ENCODE measurements around the gene CRACR2A. TPM values are rescaled to one million over a fixed set of nuclear protein-coding genes. Genes with fewer than 3 reads are reported as not detected.

CRACR2A gene
- polyA plus RNA-seq, 1 donor from 2014 or later, result 2.1 TPM

DNA sequence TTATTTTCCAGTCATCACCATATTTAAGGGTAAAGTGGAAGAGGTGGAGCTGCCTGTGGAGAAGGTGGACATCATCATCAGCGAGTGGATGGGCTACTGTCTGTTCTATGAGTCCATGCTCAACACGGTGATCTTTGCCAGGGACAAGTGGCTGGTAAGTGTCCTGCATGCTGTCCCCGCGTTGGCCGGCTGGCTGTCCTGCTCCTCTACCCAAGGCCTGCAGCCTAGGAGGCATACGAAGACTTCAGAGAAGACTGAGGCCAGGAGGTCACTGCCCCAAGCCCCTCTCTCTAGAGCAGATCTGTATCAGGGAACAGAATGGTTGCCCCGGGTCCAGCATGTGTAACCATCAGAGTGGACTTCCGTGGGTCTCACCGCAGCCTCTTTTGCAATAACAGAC is 184.2 kb downstream of the CRACR2A start:
- TF ChIP-seq EP300 (conservative IDR thresholded peaks at IDR 0.05; ENCODE audit: poor library complexity, severe bottlenecking) (no peak), POLR2AphosphoS5 (IDR thresholded peaks at IDR 0.05) (no peak), EZH2 (IDR thresholded peaks at IDR 0.05; ENCODE audit: borderline replicate concordance, insufficient read depth, low read length, poor library complexity, severe bottlenecking) (no peak), TAF1 (IDR thresholded peaks at IDR 0.05; ENCODE audit: low read depth) (no peak), RAD21 (conservative IDR thresholded peaks at IDR 0.05) (no peak), SMC3 (conservative IDR thresholded peaks at IDR 0.05; ENCODE audit: poor library complexity) (no peak), MXI1 (conservative IDR thresholded peaks at IDR 0.05; ENCODE audit: poor library complexity, severe bottlenecking) (no peak)
- TF ChIP-seq, protein P1, sequence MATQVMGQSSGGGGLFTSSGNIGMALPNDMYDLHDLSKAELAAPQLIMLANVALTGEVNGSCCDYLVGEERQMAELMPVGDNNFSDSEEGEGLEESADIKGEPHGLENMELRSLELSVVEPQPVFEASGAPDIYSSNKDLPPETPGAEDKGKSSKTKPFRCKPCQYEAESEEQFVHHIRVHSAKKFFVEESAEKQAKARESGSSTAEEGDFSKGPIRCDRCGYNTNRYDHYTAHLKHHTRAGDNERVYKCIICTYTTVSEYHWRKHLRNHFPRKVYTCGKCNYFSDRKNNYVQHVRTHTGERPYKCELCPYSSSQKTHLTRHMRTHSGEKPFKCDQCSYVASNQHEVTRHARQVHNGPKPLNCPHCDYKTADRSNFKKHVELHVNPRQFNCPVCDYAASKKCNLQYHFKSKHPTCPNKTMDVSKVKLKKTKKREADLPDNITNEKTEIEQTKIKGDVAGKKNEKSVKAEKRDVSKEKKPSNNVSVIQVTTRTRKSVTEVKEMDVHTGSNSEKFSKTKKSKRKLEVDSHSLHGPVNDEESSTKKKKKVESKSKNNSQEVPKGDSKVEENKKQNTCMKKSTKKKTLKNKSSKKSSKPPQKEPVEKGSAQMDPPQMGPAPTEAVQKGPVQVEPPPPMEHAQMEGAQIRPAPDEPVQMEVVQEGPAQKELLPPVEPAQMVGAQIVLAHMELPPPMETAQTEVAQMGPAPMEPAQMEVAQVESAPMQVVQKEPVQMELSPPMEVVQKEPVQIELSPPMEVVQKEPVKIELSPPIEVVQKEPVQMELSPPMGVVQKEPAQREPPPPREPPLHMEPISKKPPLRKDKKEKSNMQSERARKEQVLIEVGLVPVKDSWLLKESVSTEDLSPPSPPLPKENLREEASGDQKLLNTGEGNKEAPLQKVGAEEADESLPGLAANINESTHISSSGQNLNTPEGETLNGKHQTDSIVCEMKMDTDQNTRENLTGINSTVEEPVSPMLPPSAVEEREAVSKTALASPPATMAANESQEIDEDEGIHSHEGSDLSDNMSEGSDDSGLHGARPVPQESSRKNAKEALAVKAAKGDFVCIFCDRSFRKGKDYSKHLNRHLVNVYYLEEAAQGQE (IDR thresholded peaks at IDR 0.05; ENCODE audit: borderline replicate concordance), result no peak
- TF ChIP-seq, protein P2, sequence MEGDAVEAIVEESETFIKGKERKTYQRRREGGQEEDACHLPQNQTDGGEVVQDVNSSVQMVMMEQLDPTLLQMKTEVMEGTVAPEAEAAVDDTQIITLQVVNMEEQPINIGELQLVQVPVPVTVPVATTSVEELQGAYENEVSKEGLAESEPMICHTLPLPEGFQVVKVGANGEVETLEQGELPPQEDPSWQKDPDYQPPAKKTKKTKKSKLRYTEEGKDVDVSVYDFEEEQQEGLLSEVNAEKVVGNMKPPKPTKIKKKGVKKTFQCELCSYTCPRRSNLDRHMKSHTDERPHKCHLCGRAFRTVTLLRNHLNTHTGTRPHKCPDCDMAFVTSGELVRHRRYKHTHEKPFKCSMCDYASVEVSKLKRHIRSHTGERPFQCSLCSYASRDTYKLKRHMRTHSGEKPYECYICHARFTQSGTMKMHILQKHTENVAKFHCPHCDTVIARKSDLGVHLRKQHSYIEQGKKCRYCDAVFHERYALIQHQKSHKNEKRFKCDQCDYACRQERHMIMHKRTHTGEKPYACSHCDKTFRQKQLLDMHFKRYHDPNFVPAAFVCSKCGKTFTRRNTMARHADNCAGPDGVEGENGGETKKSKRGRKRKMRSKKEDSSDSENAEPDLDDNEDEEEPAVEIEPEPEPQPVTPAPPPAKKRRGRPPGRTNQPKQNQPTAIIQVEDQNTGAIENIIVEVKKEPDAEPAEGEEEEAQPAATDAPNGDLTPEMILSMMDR (IDR thresholded peaks at IDR 0.05; ENCODE audit: poor library complexity, severe bottlenecking), result no peak
- no peak overlapping the region for H2AFZ ChIP-seq (ENCODE audit: low read depth, low read length)
- no peak overlapping the region for H3K9ac ChIP-seq (ENCODE audit: low read length)
- H3K9me3 ChIP-seq (ENCODE audit: low read length), result no peaks in the 10 kb centered on the region
- no peaks in the 10 kb centered on the region for H3K36me3 ChIP-seq (ENCODE audit: insufficient read depth, low read length)
- H3K9me2 ChIP-seq (ENCODE audit: insufficient read depth, low read length), result no peaks in the 10 kb centered on the region
- no peak overlapping the region for H3K4me2 ChIP-seq (ENCODE audit: low read length)
- no peaks in the 10 kb centered on the region for H3K79me2 ChIP-seq (replicated peaks; ENCODE audit: insufficient read depth, low read length)
- H4K20me1 ChIP-seq (ENCODE audit: insufficient read depth), result no peaks in the 10 kb centered on the region
- H3K27me3 ChIP-seq (ENCODE audit: insufficient read depth, low read depth, low read length), result no peaks in the 10 kb centered on the region
- no peak overlapping the region for H3K4me3 ChIP-seq (ENCODE audit: low read length)
- H3K27ac ChIP-seq (ENCODE audit: low read length), result no peak overlapping the region
- H3F3A ChIP-seq (ENCODE audit: insufficient read depth, low read length, poor library complexity, severe bottlenecking), result no peaks in the 10 kb centered on the region

DNA sequence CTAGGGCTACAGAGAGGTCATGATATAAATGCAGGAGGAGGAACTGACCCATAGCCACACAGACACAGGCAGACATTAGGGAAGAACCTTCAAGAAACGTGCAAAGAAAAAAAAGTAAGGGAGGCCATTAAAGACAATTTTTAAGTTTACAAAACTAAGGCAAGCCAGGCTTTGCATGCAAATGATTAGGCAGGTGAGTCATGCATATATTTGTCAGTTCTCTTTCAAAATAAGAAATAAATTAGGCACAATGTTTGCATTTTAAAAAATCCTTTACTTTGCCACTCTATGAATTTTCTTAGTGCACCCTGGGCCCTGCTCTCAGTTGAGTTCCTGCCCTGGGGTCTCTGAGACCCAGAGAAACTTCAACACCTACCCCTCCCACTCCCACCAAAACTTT is 186.9 kb downstream of the CRACR2A start:
- no peaks in the 10 kb centered on the region for H3K9me3 ChIP-seq (ENCODE audit: low read length)
- no peak overlapping the region for H3K27ac ChIP-seq (ENCODE audit: low read length)
- H3K79me2 ChIP-seq (replicated peaks; ENCODE audit: insufficient read depth, low read length), result no peaks in the 10 kb centered on the region
- TF ChIP-seq RAD21 (conservative IDR thresholded peaks at IDR 0.05), result no peak
- TF ChIP-seq EZH2 (IDR thresholded peaks at IDR 0.05; ENCODE audit: borderline replicate concordance, insufficient read depth, low read length, poor library complexity, severe bottlenecking), result no peak
- no peak for TF ChIP-seq SMC3 (conservative IDR thresholded peaks at IDR 0.05; ENCODE audit: poor library complexity)
- TF ChIP-seq, protein P2 (IDR thresholded peaks at IDR 0.05; ENCODE audit: poor library complexity, severe bottlenecking), result no peak
- TF ChIP-seq POLR2AphosphoS5 (IDR thresholded peaks at IDR 0.05), result no peak
- no peak for TF ChIP-seq MXI1 (conservative IDR thresholded peaks at IDR 0.05; ENCODE audit: poor library complexity, severe bottlenecking)
- TF ChIP-seq, protein P1 (IDR thresholded peaks at IDR 0.05; ENCODE audit: borderline replicate concordance), result no peak
- no peak for TF ChIP-seq TAF1 (IDR thresholded peaks at IDR 0.05; ENCODE audit: low read depth)
- no peak for TF ChIP-seq EP300 (conservative IDR thresholded peaks at IDR 0.05; ENCODE audit: poor library complexity, severe bottlenecking)
- no peak overlapping the region for H2AFZ ChIP-seq (ENCODE audit: low read depth, low read length)
- H3K4me2 ChIP-seq (ENCODE audit: low read length), result no peak overlapping the region
- H3K27me3 ChIP-seq (ENCODE audit: insufficient read depth, low read depth, low read length), result no peaks in the 10 kb centered on the region
- H3F3A ChIP-seq (ENCODE audit: insufficient read depth, low read length, poor library complexity, severe bottlenecking), result no peaks in the 10 kb centered on the region
- no peaks in the 10 kb centered on the region for H4K20me1 ChIP-seq (ENCODE audit: insufficient read depth)
- no peak overlapping the region for H3K4me3 ChIP-seq (ENCODE audit: low read length)
- no peaks in the 10 kb centered on the region for H3K9me2 ChIP-seq (ENCODE audit: insufficient read depth, low read length)
- H3K36me3 ChIP-seq (ENCODE audit: insufficient read depth, low read length), result no peaks in the 10 kb centered on the region
- no peak overlapping the region for H3K9ac ChIP-seq (ENCODE audit: low read length)

Data from neural cell (in vitro differentiated cells).